IMR-90 (cell line): ENCODE measurements around the gene NEMP1. TPM values are rescaled to one million over a fixed set of nuclear protein-coding genes. Genes with fewer than 3 reads are reported as not detected.

Experiments used
- ATAC-seq: fragments of 200-7000 bp; cut with Tn5 transposase; 2 replicates; pipeline ENCODE4 v1.9.1; 2020; ENCODE audit warnings: low read depth, mild to moderate bottlenecking, moderate library complexity
- BruUV-seq: library from RNA; stranded (reverse); fragments of 400-500 nt; replicated peaks from 2 replicates; lab custom pipeline; 2021; lab: Mats Ljungman, UMichigan
- CTCF ChIA-PET: fragments of 300-600 bp; formaldehyde crosslinking; extraction: SDS; loops from one replicate; lab custom pipeline; 2021; ENCODE audit warnings: antibody characterized with exemption; lab: Yijun Ruan, JAX
- POLR2A ChIA-PET: fragments of 300-600 bp; sonication (Branson Sonifier 250); formaldehyde crosslinking; loops from one replicate; lab custom pipeline; 2022; ENCODE audit warnings: antibody characterized with exemption; ENCODE audit not compliant: unreplicated experiment; lab: Charles Lee
- DNase-seq: peaks from one replicate; pipeline ENCODE4 v3.0.0; 2013
- H2AFZ ChIP-seq: replicated peaks from 2 replicates; pipeline ENCODE3; 2013; ENCODE audit warnings: low read length, mild to moderate bottlenecking; ENCODE audit not compliant: poor library complexity
- H2AK5ac ChIP-seq: 2 replicates; pipeline ENCODE4 v1.6.1; 2013; ENCODE audit warnings: low read depth, low read length, inconsistent platforms
- H2AK9ac ChIP-seq: replicated peaks from 2 replicates; pipeline ENCODE3; 2013; ENCODE audit warnings: mild to moderate bottlenecking, low read depth, low read length, moderate library complexity; ENCODE audit not compliant: poor library complexity
- H2BK120ac ChIP-seq: 2 replicates; pipeline ENCODE4 v1.6.1; 2013; ENCODE audit warnings: low read depth, low read length, inconsistent platforms
- H2BK15ac ChIP-seq: 3 replicates; pipeline ENCODE4 v1.6.1; 2013; ENCODE audit warnings: low read depth, low read length, inconsistent platforms
- H2BK20ac ChIP-seq: 2 replicates; pipeline ENCODE4 v1.6.1; 2013; ENCODE audit warnings: low read depth, mild to moderate bottlenecking, inconsistent platforms, low read length, moderate library complexity
- H2BK5ac ChIP-seq: 2 replicates; pipeline ENCODE4 v1.6.1; 2013; ENCODE audit warnings: mild to moderate bottlenecking, low read depth, low read length, inconsistent platforms; ENCODE audit not compliant: poor library complexity, severe bottlenecking
- H3K14ac ChIP-seq: replicated peaks from 2 replicates; pipeline ENCODE4 v1.6.1; 2013; ENCODE audit warnings: low read depth, low read length, inconsistent platforms
- H3K18ac ChIP-seq: 2 replicates; pipeline ENCODE4 v1.6.1; 2013; ENCODE audit warnings: low read depth, low read length, control low read depth
- H3K23ac ChIP-seq: 2 replicates; pipeline ENCODE4 v1.6.1; 2013; ENCODE audit warnings: low read depth, low read length, inconsistent platforms
- H3K27ac ChIP-seq: 2 replicates; pipeline ENCODE4 v1.5.1; 2013; ENCODE audit warnings: mild to moderate bottlenecking, control low read depth, low read length; ENCODE audit not compliant: insufficient read depth
- H3K27me3 ChIP-seq: 2 replicates; pipeline ENCODE4 v1.6.1; 2013; ENCODE audit warnings: low read length; ENCODE audit not compliant: control insufficient read depth, insufficient read depth
- H3K36me3 ChIP-seq: 2 replicates; pipeline ENCODE4 v1.6.1; 2013; ENCODE audit warnings: low read length, mixed read lengths; ENCODE audit not compliant: control insufficient read depth, insufficient read depth
- H3K4ac ChIP-seq: 2 replicates; pipeline ENCODE4 v1.6.1; 2013; ENCODE audit warnings: low read depth, low read length, inconsistent platforms
- H3K4me1 ChIP-seq: 2 replicates; pipeline ENCODE4 v1.6.1; 2013; ENCODE audit warnings: low read length, mixed read lengths; ENCODE audit not compliant: control insufficient read depth, insufficient read depth
- H3K4me2 ChIP-seq: 2 replicates; pipeline ENCODE4 v1.6.1; 2013; ENCODE audit warnings: low read depth, mild to moderate bottlenecking, control low read depth, low read length, moderate library complexity
- H3K4me3 ChIP-seq: 2 replicates; pipeline ENCODE4 v1.5.1; 2013; ENCODE audit warnings: low read depth, mild to moderate bottlenecking, control low read depth, low read length, moderate library complexity; ENCODE audit not compliant: insufficient read depth
- H3K56ac ChIP-seq: 2 replicates; pipeline ENCODE4 v1.6.1; 2013; ENCODE audit warnings: low read length, inconsistent platforms; ENCODE audit not compliant: insufficient read depth; ENCODE audit errors: extremely low read depth
- H3K79me1 ChIP-seq, 2 experiments: 2 replicates each; pipeline ENCODE4 v1.6.1; 2013; ENCODE audit warnings: low read length in 2 of 2, inconsistent platforms in 1 of 2, low read depth in 1 of 2
- H3K9ac ChIP-seq: 2 replicates; pipeline ENCODE4 v1.6.1; 2013; ENCODE audit warnings: low read depth, low read length, control low read depth
- H3K9me1 ChIP-seq: 2 replicates; pipeline ENCODE4 v1.6.1; 2013; ENCODE audit warnings: low read length, inconsistent platforms; ENCODE audit not compliant: insufficient read depth
- H3K9me3 ChIP-seq: 2 replicates; pipeline ENCODE4 v1.6.1; 2013; ENCODE audit warnings: low read length; ENCODE audit not compliant: control insufficient read depth, insufficient read depth
- H4K20me1 ChIP-seq: 2 replicates; pipeline ENCODE4 v1.6.1; 2013; ENCODE audit warnings: low read length, inconsistent platforms; ENCODE audit not compliant: insufficient read depth
- H4K5ac ChIP-seq: 2 replicates; pipeline ENCODE4 v1.6.1; 2013; ENCODE audit warnings: mild to moderate bottlenecking, low read depth, low read length, control low read depth
- H4K8ac ChIP-seq, 2 experiments: 2 replicates each; pipeline ENCODE4 v1.6.1; 2013; ENCODE audit warnings: low read depth in 2 of 2, low read length in 2 of 2, control low read depth in 1 of 2, inconsistent platforms in 1 of 2
- H4K91ac ChIP-seq: 2 replicates; pipeline ENCODE4 v1.6.1; 2013; ENCODE audit warnings: low read depth, low read length, inconsistent platforms; ENCODE audit not compliant: insufficient read depth
- CEBPB ChIP-seq: IDR thresholded peaks from 2 replicates; pipeline ENCODE4 v1.6.1; 2012; ENCODE audit warnings: low read depth, low read length, improper control_type of control experiment
- CHD1 ChIP-seq: IDR thresholded peaks from 2 replicates; pipeline ENCODE4 v1.6.1; 2012; ENCODE audit warnings: low read depth, low read length, improper control_type of control experiment
- NFE2L2 ChIP-seq: fragments of 150-350 bp; IDR thresholded peaks from 2 replicates; pipeline ENCODE4 v1.6.1; 2016; ENCODE audit warnings: low read depth, mild to moderate bottlenecking, low read length
- RCOR1 ChIP-seq: IDR thresholded peaks from 2 replicates; pipeline ENCODE4 v1.6.1; 2012; ENCODE audit warnings: mild to moderate bottlenecking, low read length, improper control_type of control experiment; ENCODE audit not compliant: insufficient replicate concordance
- RFX5 ChIP-seq: IDR thresholded peaks from 2 replicates; pipeline ENCODE4 v1.8.0; 2012; ENCODE audit warnings: low read depth, mild to moderate bottlenecking, low read length, moderate library complexity
- WGBS, 2 experiments: methylation state at CpG; one replicate each; pipeline versions ENCODE4 v1.1.5 to v1.1.7; 2013; ENCODE audit warnings: missing lambda C conversion rate in 2 of 2; ENCODE audit not compliant: insufficient read length in 1 of 2; ENCODE audit errors: extremely low coverage in 2 of 2; 5-methylcytosine and 5-hydroxymethylcytosine counted together
- dilution Hi-C: fragments of 300-500 bp; cut with HindIII; formaldehyde crosslinking; loops from one replicate; pipeline ENCODE4 v1.14.3; 2018; ENCODE audit warnings: low sequenced_read_pairs; ENCODE audit not compliant: unreplicated experiment
- in situ Hi-C: fragments of 300-500 bp; cut with MboI; formaldehyde crosslinking; loops from 3 replicates; pipeline ENCODE4 v1.14.3; 2019; ENCODE audit warnings: low sequenced_read_pairs, inconsistent platforms, mixed read lengths
- intact Hi-C: fragments of 100-400 bp; cut with micrococcal nuclease; formaldehyde crosslinking; loops from 2 replicates; pipeline ENCODE4 v1.10.0; 2022
- polyA plus RNA-seq, 3 experiments: library from polyadenylated mRNA; depleted of rRNA; stranded (reverse); fragments of >200 nt; gene quantifications; 2 replicates each; pipeline ENCODE4 v1.2.3, GENCODE V29; 2012; ENCODE audit warnings: low replicate concordance in 1 of 3
- total RNA-seq: library from RNA; depleted of rRNA; stranded (reverse); fragments of >200 nt; gene quantifications from 2 replicates; pipeline ENCODE4 v1.2.3, GENCODE V29; 2012

The NEMP1 gene
- total and polyA plus RNA-seq, 2 of the 4 experiments (the other 2 are of a cell fraction): 8.9 to 10.9 TPM

- Histone ChIP-seq H3K4me3 (no peak overlapping the region), H3K9ac (no peak overlapping the region), H2AFZ (peak overlapping the region; percentile 50), H2AK5ac (no peak overlapping the region), H3K56ac (no peak overlapping the region), H3K4ac (no peak overlapping the region), H3K9me3 (no peaks in the 10 kb centered on the region), H4K91ac (no peak overlapping the region), H3K79me1 (no peaks in the 10 kb centered on the region), H3K36me3 (no peaks in the 10 kb centered on the region), H3K9me1 (no peaks in the 10 kb centered on the region; the same call in 1 of the 2 replicates), H2BK20ac (no peak overlapping the region), H2BK15ac (no peak overlapping the region), H4K20me1 (peaks cover 10% of the 10 kb centered on the region; the same call in 1 of the 2 replicates), H4K5ac (no peak overlapping the region), H4K8ac (no peak overlapping the region), H3K4me2 (peak overlapping the region; percentile 10; the same call in 1 of the 2 replicates), H3K27me3 (peaks cover 25% of the 10 kb centered on the region), H2BK5ac (no peak overlapping the region), H2BK120ac (no peak overlapping the region), H3K4me1 (peaks cover 3% of the 10 kb centered on the region; the same call in 1 of the 2 replicates), H3K18ac (no peak overlapping the region), H3K14ac (0 out of 2 replicates have a peak overlapping the region, but pooled peaks have one; percentile 50), H3K23ac (peak overlapping the region; percentile 48; the same call in 1 of the 2 replicates), H2AK9ac (peak overlapping the region; percentile 63), H3K27ac (no peak overlapping the region)
- dilution Hi-C loops (no loop called here), intact Hi-C loops (no loop called here), in situ Hi-C loops (no loop called here)
- ChIA-PET POLR2A (interaction anchor here (0.6 kb wide), 1 partner anchor 39 kb away, joined by 3 read pairs; no protein-coding TSS in a partner anchor), CTCF (no interaction called here)
- BruUV-seq: no TSS peak
- peak; percentile 36 for ATAC-seq
- peak; percentile 43 for DNase-seq
- TF ChIP-seq RFX5: no peak
- no peak for TF ChIP-seq RCOR1
- TF ChIP-seq CEBPB: no peak
- no peak for TF ChIP-seq CHD1
- no peak for TF ChIP-seq NFE2L2
- no CpG with 5 or more reads among the region's 1 CpG for WGBS, 2 experiments
Observed at GRCh38 chr12:57047981-57048380, 30.6 kb downstream of the NEMP1 start.
